IPS DF 19.7 (cell line): ENCODE results near the gene KLHL25.
"Not testable (repeated sequence)": the region's sequence is repeated elsewhere in the genome, so short reads cannot be mapped to it uniquely, and the experiment has no call there.

ENCODE experiments used
- DNase-seq: peaks from one replicate; pipeline ENCODE4 v3.0.0-alpha.2; 2013; ENCODE audit warnings: low read depth, low spot score

KLHL25 gene

DNA sequence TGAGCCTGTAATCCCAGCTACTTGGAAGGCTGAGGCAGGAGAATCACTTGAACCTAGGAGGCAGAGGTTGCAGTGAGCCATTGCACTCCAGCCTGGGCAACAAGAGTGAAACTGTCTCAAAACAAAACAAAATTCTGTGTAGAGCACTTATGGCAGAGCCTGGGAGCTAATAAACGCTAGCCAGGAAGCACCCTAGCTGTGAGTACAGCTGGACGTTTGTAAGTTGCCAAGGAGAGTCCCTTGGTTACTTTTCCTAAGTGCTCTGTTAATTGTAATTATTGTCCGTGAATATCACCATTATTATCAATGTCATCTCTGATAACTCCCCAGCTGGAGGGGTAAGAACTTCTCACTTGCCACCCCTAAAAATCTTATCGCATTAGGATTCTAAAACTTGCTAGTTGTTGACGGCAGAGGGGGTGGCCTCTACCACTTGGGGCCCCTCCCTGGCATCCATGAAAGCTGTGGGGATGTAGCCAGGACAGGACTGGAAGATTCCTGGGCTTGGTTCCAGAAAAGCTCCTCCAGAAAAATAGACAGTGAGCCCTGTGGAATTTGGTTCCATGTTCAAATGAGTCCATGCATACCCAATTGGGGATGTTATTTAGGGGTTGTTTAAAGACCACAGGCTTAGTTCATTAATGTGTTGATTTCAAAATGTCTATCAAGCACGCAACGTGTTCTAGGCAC lies 9.9 kb upstream of the KLHL25 start:
- no peak for DNase-seq

DNA sequence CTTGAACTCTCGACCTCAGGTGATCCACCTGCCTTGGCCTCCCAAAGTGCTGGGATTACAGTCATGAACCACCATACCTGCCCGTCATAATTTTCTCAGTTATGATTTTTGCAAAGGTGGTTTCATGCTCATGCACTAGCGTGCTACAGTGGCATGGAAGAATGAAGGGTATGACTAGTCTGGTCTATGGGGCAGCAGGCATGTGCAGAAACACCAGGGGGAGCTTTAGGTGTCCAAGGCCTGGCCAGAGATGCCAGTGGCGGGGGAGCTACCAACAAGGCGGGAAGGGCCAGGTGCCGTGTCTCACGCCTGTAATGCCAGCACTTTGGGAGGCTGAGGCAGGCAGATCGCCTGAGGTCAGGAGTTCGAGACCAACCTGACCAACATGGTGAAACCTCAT lies 7.9 kb upstream of the KLHL25 start:
- not testable (repeated sequence) for DNase-seq

DNA sequence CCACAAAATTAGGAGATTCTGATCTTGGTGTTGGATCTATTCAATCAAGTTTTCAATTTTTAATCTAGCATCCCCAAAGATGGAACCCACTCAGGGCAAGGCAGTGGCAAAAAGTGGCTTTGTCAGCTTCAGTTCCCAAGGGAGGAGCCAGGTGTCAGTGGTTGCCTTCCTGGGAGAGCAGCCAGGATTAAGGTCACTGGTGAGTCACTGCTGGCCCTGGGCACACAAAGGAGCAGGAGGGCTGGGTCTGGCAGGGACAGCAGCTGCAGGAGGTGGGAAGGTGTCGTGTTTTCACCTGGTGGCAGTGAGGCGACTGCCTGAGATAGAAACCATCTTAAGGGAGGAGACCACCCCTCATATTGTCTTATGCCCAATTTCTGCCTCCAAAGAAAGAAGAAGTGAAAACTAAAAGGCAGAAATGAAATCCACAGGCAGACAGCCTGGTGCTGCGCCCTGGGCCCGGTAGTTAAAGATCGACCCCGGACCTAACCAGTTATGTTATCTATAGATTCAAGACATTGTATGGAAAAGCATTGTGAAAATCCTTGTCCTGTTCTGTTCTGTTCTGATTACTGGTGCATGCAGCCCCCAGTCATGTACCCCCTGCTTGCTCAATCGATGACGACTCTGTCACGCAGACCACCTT lies 5.9 kb upstream of the KLHL25 start:
- no peak for DNase-seq

DNA sequence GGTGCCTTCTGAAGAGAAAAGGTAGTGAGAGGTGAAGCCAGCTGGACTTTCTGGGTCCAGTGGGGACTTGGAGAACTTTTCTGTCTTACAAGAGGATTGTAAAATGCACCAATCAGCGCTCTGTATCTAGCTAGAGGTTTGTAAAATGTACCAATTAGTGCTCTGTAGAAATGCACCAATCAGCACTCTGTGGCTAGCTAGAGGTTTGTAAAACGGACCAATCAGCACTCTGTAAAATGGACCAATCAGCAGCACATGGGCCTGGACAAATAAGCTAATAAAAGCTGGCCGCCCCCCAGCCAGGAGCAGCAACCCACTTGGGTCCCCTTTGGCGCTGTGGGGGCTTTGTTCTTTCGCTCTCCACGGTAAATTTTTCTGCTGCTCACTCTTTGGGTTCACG lies 1.6 kb upstream of the KLHL25 start:
- DNase-seq = not testable (repeated sequence)

DNA sequence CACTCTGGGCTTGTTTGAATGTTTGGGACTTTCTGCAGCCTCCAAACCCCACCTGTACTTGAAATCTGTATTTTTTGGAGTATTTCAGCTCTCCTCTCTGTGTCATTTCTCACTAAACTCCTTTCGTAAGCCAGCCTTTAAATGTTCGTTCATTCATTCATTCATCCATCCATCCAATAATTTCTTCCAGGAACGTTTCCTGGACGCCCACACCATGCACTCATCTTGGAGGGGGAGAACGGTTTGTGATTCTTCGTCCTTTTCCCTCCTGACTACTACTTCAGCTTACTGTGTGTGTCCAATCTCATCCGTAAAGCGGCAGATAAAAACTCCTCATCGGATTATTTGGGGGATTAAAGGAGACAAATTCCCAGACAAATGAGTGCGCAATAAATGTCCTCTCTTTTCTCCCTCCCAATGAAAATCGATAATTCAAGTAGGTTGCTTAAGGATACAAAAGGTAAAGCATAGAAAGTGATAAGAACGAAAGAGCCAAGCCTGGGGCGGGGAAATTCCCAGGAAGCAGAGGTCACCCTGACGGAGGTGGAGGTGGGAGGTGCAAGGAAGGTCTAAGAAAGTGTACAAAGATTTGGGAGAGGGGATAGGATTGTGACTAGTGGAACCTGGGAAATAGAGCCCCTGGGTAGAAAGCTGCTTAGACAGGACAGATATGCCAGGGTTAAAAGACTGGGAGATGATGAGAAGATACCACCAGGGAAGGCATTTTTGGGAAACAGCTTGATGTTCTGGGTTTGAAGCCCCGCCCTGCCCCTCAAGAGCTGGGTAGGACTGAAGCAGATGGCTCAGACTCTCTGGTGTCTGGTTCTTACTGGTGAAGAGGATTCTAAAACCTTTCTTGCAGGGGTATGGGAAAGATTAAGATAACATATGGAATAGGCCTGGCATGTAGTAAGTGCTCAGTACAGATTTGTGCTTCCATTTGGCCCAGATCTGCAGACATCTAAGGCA lies 896 bp upstream of the KLHL25 start:
- no peak for DNase-seq

DNA sequence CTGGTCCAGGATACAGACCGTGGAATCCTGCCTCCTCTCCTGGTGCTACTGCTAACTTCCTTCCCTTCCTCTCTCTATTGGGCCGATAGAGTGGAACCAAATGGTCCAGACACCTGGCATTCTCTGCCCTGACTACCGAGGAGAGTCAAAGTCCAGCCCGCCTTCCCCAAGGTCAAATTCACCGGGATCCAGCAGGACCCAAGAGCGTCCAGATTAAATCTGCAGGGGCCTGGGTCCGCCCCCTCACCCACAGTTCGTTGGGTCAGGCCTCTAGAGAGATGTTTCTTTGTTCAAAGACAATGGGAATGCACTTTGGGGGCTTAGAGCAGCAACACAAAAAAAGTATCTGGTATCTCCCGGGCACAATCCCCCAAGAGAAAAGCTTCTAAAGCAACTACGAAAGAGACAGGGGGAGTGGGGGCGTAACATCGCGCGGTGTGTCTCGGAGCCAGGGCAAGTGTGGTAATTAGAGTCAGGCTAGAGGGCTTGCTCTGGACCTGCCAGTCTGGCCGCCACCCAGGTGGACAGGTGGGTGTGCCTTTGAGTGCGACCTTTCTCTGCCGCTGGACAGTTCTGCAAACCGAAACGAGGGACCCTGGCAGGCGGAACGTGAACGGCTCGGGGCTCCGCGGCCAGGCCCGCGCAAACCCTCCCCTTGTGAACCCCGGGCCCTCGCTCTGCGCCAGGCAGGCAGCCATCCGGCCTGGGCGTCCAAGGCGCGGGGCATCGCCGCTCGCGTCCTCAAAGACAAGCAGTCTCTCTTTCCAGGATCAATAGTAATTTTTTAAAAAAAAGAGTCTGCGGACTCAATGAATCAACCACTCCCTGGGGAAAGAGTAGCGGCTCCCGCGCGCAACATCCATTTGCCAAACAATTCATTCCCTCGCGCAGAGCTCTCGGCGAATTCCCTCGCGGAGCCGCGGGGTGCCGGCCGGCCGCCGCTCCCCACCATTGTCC lies 806 bp downstream of the KLHL25 start:
- no peak for DNase-seq

DNA sequence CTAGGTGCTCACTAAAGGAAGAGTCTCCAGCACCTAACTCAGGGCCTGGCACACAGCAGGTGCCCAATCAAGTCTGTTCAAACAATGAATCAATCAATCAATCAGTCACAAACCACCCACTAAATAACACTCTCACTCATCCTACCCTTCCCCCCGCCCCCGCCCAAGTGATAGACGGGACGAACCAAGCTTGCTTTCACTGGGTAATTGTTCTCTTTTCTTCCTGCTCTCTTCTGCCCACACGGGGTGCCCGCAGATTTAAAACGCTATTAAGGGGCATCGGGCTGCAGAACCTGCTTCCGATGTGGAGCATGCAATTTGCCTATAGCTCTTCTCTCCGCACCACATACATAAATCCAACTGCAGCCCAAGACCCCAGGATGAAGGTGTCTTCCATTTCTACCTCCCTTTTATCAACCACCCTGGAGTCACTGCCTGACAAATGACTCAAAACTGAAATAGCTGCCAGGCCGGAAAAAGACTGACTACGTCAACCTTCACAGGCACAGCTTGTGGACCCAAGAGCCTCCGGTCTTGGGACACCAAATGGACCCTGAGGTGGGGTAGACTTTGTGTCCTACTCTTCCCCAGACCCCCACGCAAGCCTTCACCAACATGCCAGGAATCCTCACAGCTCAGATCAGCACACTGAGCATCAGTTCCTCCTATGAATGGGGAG lies 1.7 kb downstream of the KLHL25 start:
- DNase-seq = no peak

DNA sequence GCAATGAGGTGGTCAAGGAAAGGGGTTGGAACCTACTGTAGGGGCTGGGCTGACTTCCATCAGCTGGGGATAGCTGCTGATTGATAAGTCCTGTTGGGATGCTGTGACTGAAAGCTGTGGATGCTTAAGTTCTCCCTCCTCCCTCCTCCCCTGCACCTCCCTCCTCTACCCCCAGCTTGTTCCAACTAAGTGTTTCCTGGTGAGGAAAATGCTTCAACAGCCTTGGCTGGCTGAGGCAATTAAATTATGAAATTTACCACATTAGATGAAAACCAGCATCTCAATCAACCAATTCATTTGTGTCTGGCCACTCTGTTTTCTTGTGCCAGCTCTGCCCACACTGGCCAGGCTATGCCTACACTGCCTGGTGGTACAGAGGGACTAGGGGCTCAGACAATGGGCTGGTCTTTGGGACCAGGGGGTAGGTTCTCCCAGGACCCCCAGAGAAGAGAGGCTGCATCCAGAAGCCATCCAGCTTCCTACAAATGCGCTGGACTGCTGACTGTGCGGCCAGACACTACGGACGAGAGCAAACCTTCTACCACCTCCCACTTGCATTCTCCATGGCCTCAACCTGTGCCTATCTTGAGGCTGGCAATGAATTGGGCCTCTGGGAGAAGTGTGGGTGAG lies 2.5 kb downstream of the KLHL25 start:
- no peak for DNase-seq

DNA sequence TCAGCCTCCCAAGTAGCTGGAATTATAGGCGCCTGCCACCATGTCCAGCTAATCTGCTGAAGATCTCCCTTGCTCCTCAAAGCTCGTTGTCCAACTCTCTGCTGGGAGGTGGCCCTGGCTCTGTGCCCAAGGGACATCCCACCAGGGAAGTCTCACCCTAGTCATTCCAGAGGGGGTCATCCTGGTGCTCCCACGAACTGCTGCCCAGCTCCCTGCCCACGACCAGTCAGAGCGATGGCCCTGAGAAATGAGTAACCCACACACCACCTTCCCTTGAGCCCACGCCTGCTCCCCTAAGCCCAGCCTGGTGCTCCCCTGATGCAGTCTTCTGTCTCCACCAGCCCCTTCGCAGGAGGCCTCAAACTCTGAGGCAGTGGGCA lies 5.2 kb downstream of the KLHL25 start:
- DNase-seq = no peak

DNA sequence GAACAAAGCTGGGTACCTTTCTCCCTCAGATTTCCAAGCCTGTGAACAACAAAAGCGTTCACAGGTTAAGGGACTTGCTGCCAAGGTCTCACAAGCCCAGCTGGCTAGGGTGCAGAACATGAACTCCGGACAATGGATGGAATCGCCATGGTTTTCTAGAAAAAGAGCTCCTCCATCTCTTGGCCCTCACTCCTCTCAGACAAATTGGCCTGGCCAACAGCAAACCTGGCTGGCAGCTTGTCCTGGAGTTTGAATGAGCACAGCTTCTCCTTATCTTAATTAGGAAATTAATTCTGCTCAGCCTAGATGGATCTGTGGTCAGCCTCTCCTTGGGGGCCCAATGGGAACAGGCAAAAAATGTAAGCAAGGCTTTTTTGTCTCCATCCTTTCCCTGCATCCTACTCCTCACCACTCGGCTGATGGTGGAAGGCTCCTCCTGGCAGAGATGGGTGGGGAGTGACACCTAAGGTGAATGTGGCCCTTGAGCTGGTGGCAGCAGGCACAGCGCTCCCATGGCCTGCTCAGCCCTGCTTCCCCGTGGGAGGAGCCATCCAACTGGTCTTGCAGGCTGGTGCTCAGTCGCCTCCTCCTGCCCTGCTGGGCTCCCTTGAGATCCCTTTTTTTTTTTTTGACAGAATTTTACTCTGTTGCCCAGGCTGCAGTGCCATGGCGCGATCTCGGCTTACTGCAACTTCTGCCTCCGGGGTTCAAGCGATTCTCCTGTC lies 5.8 kb downstream of the KLHL25 start:
- no peak for DNase-seq

DNA sequence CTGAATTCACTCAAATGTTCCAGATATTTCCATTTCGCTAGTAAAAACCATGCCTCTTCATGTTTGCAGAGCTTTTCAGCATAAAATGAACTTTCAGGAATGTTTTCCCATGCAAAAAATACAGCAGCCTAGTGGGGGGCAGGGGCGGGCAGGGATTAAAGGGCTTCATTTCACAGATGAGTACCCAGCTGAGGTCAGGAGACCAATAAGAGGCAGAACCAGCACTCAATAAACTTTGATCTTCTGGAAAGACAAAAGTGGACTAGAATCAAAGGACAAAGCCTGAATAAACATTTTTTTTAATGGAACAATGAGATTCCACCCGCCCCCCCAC lies 8.0 kb downstream of the KLHL25 start:
- DNase-seq = no peak

DNA sequence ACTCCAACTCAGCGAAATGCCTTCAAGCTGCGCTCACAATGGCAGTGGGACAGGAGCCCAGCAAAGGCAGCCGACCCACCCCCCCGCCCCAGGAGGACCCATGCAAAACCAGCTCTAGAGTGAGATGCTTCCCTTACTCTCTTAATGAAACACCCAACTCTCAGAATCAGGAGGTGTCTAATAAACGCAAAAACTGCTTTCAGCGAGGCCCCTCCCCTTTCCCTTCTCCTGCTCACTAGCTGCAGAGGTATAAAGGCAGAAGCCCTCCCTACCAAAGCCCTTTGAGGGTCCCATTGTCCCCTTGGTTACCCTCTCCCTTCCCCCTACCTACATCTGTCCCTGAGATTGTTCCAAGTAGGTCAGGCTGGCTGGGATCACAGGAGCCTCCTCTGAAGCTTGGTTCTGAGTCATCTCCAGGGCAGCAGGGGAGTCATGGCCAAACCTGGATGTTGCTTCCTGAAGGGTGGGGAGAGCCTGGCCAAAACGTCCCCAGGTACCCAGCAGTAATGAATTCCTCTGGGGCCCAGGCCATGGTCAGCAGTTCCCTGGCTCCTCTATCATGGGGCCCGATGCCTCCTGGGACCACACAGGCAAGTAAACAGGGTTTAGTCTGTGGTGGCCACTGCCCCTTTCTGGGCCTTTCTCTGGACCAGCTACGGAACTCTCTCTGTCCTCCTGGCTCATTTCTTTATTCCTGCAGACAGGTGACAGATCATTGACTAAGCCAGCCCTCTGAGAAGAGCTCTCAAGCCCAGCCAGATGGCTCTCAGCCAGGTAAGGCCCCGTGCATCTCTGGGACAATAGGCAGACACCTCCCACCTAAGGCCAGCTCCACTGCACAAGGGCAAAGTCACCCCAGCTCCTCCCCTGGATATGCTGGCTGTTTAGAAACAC lies 8.6 kb downstream of the KLHL25 start:
- no peak for DNase-seq

DNA sequence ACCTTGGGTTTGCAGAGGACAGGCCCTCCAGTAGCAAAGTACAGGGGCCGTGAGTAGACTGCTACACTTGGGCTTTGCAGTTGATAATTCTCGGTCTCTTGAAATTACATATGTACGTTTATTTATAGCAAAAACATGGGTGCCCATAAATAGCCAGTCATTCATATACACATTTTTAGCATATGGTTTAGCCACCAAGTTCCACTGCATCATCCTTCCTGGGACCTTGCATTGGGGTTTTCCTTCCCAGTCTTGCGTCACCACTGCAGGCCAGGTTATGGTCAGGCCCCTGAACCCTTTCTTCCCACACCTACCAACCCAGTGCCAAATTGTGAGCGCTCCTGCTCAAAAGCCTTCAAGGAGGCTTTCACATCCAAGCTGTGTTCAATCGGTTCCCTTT lies 12.7 kb downstream of the KLHL25 start:
- DNase-seq = no peak

DNA sequence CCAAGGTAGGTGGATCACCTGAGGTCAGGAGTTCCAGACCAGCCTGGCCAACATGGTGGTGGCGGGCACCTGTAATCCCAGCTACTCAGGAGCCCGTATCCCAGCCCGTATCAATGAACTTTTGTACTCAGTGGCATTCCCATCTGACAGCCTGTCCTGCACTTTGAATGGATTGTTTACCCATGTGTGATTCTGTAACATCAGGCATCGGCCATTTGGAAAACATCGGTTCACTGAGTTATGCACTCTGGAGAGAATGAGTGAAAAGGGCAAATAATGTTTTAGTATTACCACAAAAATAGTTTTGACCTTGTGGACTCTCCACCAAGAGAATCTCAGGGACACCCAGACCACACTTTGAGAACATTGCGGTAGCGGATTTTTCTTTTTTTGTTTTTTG lies 13.6 kb downstream of the KLHL25 start:
- no peak for DNase-seq

DNA sequence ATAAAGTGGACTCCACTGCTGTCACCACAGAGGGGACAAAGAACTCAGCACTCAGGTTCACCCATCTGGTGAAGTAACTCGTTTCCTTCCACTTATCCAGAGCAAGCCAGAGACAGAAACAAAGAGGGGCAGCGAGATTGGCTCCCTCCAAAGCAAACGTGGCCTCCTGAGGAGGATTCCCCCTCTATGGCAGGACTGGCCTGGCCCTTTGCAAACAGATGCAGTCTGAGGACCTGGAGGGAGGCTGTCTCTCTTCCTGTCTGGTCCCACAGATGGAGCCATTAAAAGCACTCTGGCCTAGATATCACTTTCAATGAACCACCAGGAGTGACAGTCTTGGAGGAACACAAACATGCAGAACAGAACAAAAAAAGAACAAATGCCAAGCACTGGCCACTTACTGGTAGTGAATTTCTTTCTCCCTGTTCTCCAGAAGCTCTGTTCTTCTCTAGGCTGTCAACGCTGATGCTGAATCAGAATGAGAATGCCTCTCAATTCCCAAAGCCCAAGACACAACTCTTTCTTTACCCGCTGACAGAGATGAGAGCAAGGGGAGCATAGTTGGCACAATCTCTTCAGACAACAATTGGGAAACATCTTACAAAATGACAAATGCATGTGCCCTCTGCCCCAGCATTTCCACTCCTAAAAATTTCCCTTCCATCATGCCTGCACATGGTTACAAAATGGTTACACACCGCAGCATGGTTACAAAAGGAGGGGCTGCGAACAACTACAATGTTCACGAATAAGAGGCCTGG lies 14.3 kb downstream of the KLHL25 start:
- no peak for DNase-seq

DNA sequence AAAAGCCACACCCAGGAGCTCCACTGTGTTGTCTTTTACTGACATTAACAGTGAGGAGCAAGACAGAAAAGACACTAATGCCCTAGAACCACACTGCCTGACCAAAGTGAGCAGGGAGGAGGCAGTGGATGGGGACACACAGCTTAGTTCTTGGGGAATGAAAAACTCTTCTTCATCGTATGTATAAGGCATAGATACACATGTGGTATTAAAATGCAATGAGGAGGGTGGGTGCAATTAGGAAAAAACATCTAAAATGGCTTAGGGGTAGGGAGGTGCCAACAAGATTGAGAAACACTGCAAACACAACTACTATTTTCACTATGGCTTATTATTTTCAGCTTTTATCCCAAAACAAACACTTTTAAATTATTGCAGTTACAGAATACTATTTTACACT lies 15.5 kb downstream of the KLHL25 start:
- no peak for DNase-seq

DNA sequence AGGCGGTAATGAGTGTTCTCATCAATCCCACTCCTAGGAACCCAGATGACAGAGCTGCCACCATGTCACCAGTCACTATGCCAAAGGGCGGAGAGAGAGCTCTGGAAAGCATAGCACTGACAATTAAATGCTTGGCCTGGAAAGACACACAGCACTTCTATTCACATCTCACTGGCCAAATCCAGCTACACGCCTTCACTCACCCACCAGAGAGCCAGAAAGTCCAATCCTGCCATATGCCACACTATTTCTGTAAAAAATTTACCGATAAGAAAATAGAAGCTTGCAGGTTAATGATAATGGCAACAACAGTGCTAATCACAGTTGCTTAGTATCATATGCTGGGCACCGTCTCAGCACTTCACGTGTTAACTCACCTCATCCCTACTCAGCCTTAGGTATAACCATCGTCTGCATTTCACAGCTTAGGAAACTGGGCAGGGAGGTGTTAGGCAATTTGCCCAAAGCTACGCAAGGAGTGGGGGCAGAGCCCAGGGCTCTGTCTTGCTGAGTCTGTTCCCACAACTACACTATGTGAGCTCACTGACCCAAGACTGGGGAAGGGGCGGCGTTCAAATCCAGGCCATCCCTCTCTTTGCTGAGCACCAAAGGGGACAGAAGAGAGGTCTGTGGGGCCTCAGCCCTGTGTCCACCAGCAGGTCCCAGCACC lies 16.5 kb downstream of the KLHL25 start:
- no peak for DNase-seq
